GM12892 (cell line): ENCODE results near the gene PPY.

Experiments used
- POLR2A ChIP-seq: IDR thresholded peaks from 2 replicates; pipeline ENCODE4 v1.6.1; 2011; ENCODE audit warnings: low read depth, low read length, control low read depth
- POLR2AphosphoS5 ChIP-seq: IDR thresholded peaks from 2 replicates; pipeline ENCODE4 v1.6.1; 2011; ENCODE audit warnings: low read depth, low read length, control low read depth
- TAF1 ChIP-seq: IDR thresholded peaks from 2 replicates; pipeline ENCODE4 v1.6.1; 2011; ENCODE audit warnings: low read depth, mild to moderate bottlenecking, control low read depth, low read length, borderline replicate concordance

GRCh38 chr17:43924558-43924957 lies 17.7 kb downstream of the PPY start:
- TF ChIP-seq TAF1 (no peak), POLR2A (no peak), POLR2AphosphoS5 (no peak)
